GM19043 (cell line): ENCODE measurements around the gene AGBL4.

Source experiments
- ATAC-seq: cut with Tn5 transposase; IDR thresholded peaks from one replicate; pipeline ENCODE4 v1.9.1; 2021; ENCODE audit warnings: low read depth; ENCODE audit not compliant: unreplicated experiment

The AGBL4 gene

GRCh38 chr1:48790397-48790796 lies 1233.4 kb downstream of the AGBL4 start:
- no peak for ATAC-seq

DNA sequence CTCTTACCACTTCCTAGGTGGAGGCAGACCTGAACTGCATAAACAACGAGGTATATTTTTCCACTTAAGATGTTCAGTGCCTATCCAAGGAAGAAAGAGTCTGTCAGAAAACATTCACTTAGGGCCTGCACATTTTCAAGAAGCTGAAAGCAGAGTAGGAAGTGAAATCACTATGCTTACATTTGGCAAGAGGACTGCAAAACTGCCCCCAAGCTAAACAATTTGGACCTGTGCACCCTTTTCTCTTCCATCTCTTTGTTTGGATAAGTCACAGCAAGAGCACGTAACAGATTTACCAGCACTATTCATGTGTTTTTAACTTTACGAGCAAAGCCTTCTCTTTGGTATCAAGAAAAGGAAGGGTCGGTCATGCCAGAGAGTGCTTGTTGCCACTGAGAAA lies 1233.9 kb downstream of the AGBL4 start:
- no peak for ATAC-seq

GRCh38 chr1:48785869-48786268 lies 1237.9 kb downstream of the AGBL4 start:
- no peak for ATAC-seq

DNA sequence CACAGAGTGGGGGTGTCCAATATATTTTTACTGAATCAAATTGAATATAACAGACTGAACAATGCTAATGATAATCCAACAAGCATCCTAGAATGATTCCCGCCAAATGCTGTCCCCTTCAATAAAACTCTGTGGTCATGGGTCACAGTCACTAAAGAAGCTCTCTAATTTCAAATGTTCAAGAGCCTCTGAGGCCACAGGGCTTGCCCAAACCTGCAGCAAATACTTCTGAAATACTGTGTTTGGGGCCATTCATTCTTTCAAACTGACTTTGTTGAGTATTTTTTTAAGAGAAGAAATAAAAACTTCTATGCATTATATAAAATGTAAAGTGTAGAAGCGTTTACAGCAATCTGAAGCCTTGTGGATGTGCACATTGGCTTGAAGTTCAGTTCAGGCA lies 1239.5 kb downstream of the AGBL4 start:
- ATAC-seq: no peak

DNA sequence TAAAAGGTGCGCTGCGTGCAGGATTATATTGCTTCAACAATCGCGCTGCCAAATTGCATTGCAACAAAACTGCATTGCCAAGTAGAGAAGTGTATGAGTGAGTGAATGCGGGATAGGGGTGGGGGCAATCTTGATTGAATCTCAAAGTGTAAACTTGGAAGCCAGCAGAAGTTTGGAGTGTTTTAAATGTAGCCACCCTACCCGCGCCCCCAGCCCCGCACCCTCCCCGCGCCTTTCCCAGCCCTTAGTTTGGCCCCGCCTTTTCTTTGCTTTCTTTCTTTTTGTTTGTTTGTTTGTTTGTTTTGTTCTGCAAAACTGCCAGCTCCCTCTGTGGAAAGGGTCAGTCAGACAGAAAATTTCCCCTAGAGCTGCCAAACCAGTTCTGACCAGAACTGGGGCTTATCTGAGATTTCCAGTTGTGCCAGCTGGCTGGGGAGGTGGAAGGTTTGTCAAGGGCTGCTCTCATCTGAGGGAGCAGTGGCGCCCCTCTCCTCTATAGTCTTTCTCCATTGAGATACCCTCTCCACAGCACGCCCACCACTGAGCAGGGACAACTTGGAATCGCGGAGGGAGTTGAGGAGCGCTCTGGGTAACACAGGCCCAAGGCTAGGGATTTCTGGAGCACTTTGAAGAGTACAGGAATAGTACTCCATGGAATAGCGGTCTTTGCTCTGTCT lies 1246.4 kb downstream of the AGBL4 start:
- ATAC-seq: no peak

DNA sequence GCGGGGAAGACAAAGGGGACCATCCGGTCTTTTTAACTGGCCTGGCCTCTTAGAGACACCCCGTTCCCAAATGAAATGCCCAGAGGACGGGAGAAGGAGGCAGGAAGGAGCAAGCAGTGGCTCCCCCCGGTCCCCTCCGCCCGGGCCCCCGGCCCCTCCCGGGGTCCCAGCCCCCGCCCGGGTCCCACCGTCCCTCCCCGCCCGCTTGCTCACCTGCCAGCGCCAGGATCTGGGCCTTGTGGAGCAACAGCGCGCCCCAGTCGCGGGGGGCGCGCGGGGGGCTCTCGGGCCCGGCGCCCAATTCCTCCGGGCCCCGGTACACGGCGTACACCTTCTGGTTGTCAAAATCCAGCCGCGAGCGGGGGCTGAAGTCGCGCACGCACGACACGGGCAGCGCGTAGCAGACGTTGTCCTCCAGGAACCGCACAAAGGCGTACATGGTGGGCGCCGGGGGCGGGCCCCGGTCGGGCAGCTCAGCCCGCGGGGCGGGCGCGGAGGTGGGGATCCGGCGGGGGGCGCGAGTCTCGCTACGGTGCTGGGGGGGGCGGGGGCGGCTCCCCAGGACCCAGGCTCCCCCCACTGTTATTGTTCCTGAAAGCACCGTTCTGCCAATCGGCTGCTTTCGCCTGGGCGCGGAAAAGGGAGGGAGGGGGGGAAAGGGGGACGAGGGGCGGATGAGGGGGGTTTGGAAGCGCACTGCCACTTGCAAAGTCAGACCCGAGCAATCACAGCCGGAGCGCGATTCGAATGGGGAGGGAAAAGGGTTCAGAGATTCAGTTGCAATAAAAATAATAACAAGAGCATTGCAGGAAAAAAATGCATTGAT lies 1247.1 kb downstream of the AGBL4 start, which contains the start of gene BEND5:
TSS of gene BEND5 (minus strand) at position 499 of the 826 bp plus-strand sequence. CDS start at position 439, 60 bp downstream.
- ATAC-seq: no peak

DNA sequence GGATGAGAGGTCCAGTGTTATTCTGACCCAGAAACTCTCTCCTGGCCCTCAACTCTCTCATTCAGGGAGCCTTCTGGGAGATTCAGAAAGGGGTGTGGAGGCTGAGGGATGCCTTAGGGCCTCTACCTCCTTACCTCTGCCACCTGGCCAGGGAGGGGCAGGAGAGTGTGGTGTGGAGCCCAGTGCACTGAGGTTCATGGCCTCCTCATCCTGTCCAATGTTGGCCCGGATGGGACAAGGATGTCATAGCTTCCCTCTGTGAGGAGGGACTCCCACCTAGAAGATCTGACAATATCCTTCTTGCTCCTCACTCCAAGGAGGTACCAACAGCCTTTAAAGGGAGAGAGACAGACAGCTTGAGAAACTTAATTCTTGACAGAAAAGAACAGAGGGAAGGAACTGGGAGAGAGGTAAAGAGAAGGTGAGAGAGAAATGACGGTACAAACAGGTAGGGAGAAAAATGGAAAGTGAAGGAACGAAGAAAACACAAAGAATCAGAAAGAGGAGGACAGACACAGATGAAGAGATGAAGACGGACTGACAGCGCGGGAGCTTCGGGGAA lies 1247.8 kb downstream of the AGBL4 start:
- ATAC-seq: no peak

GRCh38 chr1:48773133-48773532 lies 1250.6 kb downstream of the AGBL4 start:
- ATAC-seq: no peak

- ATAC-seq: no peak
These were observed 1251.5 kb downstream of the AGBL4 start for GRCh38 chr1:48772211-48772610.

DNA sequence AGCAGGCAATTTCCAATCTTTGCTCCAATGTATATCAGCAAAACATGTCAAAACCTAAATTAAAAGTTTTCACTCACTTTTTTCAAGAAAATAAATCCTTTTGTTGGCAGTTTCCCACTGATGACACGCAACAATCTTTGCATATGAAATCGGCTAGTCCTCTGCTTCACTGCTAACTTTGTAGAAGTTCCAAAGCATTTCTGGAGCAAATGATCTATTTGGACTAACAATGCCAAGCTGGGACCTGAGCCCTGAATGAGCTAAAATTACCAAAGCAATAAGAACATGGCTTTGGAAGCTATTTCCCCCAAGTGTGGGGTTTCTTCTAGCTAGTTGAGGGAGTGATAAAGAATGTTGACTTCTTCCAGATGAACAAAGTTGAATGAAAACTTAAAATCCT lies 1252.2 kb downstream of the AGBL4 start:
- no peak for ATAC-seq

- ATAC-seq: no peak
These were observed 1255.7 kb downstream of the AGBL4 start for GRCh38 chr1:48767975-48768510.

DNA sequence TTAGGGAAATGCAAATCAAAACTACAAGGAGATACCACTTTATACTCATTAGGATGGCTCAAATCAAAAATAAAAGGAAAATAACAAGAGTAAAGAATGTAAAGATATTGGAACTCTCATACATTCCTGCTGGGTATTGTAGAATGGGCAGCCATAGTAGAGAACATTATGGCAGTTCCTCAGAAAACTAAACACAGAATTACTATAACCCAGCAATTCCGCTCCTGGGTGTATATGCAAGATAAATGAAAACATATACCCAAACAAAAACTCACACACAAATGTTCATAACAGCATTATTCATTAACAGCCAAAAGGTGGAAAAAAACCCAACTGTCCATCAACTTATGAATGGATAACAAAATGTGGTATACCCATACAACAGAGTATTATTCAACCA lies 1258.4 kb downstream of the AGBL4 start:
- ATAC-seq: no peak

DNA sequence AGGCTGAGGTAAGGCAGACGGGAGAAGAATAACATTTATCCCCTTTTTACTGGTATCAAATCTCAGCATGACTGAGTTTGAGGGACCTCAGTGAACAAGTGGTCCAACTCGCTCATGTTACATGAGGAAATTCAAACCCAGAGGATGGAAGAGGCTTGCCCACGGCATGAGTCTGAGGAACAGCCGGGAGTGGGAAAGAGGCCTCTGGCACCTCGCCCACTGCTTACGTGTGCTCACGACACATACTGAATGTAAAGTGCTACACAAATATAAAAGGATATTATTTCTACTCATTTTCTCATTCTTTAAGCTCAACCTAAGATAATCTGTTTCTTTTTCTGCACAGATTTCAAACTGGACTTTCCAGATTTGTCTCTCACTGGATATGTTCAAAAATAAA lies 1261.8 kb downstream of the AGBL4 start:
- ATAC-seq: no peak

- no peak for ATAC-seq
These were observed 1262.3 kb downstream of the AGBL4 start for GRCh38 chr1:48761411-48761810.

DNA sequence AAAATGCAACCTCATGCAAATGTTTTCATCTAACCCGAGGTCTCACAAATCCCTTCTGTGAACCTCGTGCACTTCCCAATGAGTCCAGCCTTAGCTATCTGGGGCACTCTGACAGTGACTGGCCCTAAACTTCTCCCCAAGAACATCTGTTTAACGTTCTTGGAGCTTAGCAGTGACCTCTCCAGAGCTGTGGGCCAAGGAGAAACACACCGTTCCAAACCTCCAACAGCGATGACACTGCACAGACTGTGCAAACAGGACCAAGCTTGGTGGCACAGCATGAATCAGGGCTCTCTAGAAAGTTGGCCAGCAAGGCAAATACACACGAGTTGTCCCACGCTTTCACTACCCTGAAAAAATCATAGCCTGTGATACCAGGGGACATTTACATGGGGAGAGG lies 1262.9 kb downstream of the AGBL4 start:
- no peak for ATAC-seq

GRCh38 chr1:48758976-48759375 lies 1264.8 kb downstream of the AGBL4 start:
- ATAC-seq: no peak

GRCh38 chr1:48757363-48757762 lies 1266.4 kb downstream of the AGBL4 start:
- no peak for ATAC-seq

GRCh38 chr1:48756683-48757316 lies 1267.0 kb downstream of the AGBL4 start:
- no peak for ATAC-seq

DNA sequence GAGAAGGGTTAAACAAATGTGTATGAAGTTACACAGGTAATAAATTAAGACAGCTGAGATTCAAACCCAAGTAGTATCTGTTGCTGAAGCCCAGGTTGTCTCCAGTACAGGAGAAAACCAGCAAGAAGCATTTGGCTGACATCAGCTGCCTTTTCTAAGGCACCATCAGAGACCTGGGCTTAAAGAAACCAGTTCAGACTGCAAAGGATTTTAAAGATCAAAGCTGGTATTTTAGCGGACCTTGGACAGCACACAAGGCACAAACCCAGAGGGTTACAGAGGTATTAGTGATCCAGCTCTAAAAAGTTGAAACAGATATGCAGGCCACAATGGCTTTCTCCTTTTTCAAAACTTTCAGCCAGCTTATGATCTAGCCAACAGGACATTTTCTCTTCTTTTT lies 1270.5 kb downstream of the AGBL4 start:
- no peak for ATAC-seq

DNA sequence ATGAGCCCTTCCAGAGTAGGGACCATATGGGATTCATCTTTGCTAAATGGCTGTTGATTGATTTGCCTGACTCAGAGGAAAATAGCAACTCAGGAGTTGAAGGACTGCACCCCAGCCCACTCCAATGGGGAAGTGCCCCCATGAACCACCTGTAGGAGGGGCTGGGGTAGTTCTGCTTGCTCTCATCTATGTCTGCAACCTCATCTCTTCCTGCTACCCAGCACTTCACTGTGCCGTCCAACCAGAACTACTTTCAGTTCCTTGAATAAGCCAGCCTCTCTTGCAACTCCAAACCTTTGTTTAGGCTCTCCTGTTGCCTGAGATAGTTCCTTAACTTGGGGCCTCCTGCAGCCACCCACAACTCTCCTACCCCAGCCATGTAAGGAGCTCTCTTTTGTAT lies 1273.6 kb downstream of the AGBL4 start:
- ATAC-seq: no peak

- ATAC-seq: no peak
These were observed 1274.7 kb downstream of the AGBL4 start for GRCh38 chr1:48749068-48749467.
